HL-60 (cell line): ENCODE data around the gene DNAL4.
A peak's percentile ranks its signal among the peaks of the same experiment; 100 is the strongest.

Experiments used
- DNase-seq, 2 experiments: peaks; one replicate each; pipeline ENCODE4 v3.0.0-alpha.2; 2010 to 2020; ENCODE audit warnings: low read depth in 1 of 2, low spot score in 1 of 2
- H3K27ac ChIP-seq: fragments of 250-450 bp; sonication (Bioruptor Pico); replicated peaks from 2 replicates; pipeline ENCODE4 v1.5.1; 2020; ENCODE audit warnings: mild to moderate bottlenecking, moderate library complexity
- H3K27me3 ChIP-seq: fragments of 250-450 bp; sonication (Bioruptor Pico); 2 replicates; pipeline ENCODE4 v1.5.1; 2021; ENCODE audit warnings: mild to moderate bottlenecking, moderate library complexity; ENCODE audit not compliant: insufficient read depth, poor library complexity, severe bottlenecking
- H3K4me3 ChIP-seq: replicated peaks from 2 replicates; pipeline ENCODE4 v1.5.1; 2011; ENCODE audit warnings: mild to moderate bottlenecking, control low read depth, low read length; ENCODE audit not compliant: insufficient read depth
- CTCF ChIP-seq: IDR thresholded peaks from one replicate; pipeline ENCODE4 v1.5.1; 2011; ENCODE audit warnings: low read length, control low read depth, inconsistent platforms; ENCODE audit not compliant: insufficient read depth
- GABPA ChIP-seq: IDR thresholded peaks from 2 replicates; pipeline ENCODE4 v1.6.1; 2012; ENCODE audit warnings: low read depth
- POLR2AphosphoS5 ChIP-seq: IDR thresholded peaks from 2 replicates; pipeline ENCODE4 v1.6.1; 2012; ENCODE audit warnings: low read depth
- REST ChIP-seq: IDR thresholded peaks from 2 replicates; pipeline ENCODE4 v1.6.1; 2012; ENCODE audit warnings: low read depth; ENCODE audit not compliant: insufficient replicate concordance
- SPI1 ChIP-seq: IDR thresholded peaks from 2 replicates; pipeline ENCODE4 v1.6.1; 2012; ENCODE audit warnings: low read depth, mild to moderate bottlenecking, borderline replicate concordance

Gene DNAL4

GRCh38 chr22:38740116-38740723, 53.7 kb downstream of the DNAL4 start:
- TF ChIP-seq REST (no peak), SPI1 (no peak), CTCF (no peak), GABPA (no peak), POLR2AphosphoS5 (no peak; the same call in 1 of the 2 replicates)
- H3K27me3 ChIP-seq: no peaks in the 10 kb centered on the region
- DNase-seq: no peak
- H3K4me3 ChIP-seq: no peak overlapping the region
- no peak overlapping the region for H3K27ac ChIP-seq

GRCh38 chr22:38739300-38740055, 54.5 kb downstream of the DNAL4 start:
- DNase-seq: no peak
- no peak overlapping the region for H3K27ac ChIP-seq
- H3K27me3 ChIP-seq: no peaks in the 10 kb centered on the region
- TF ChIP-seq POLR2AphosphoS5 (no peak; the same call in 1 of the 2 replicates), GABPA (no peak), CTCF (no peak)
- H3K4me3 ChIP-seq: no peak overlapping the region

- Histone ChIP-seq H3K4me3 (no peak overlapping the region), H3K27me3 (no peaks in the 10 kb centered on the region), H3K27ac (no peak overlapping the region)
- DNase-seq: no peak
- no peak for TF ChIP-seq CTCF
- peak; percentile 54 for TF ChIP-seq POLR2AphosphoS5
Observed at GRCh38 chr22:38738475-38739070, 55.4 kb downstream of the DNAL4 start.

GRCh38 chr22:38737302-38738060, 56.5 kb downstream of the DNAL4 start:
- no peak for DNase-seq
- no peak overlapping the region for H3K27ac ChIP-seq

More at GRCh38 chr22:38737302-38738060, 56.5 kb downstream of the DNAL4 start:
- TF ChIP-seq REST (no peak), CTCF (no peak), POLR2AphosphoS5 (no peak), GABPA (no peak), SPI1 (no peak)
- Histone ChIP-seq H3K4me3 (no peak overlapping the region), H3K27me3 (no peaks in the 10 kb centered on the region)
